Caco-2 (cell line): ENCODE measurements around the gene CEP85L. TPM values are rescaled to one million over a fixed set of nuclear protein-coding genes. Genes with fewer than 3 reads are reported as not detected.

Source experiments
- BruUV-seq: library from RNA; stranded (reverse); fragments of 400-500 nt; replicated peaks from 2 replicates; lab custom pipeline; 2021; lab: Mats Ljungman, UMichigan
- CTCF ChIA-PET: fragments of 300-600 bp; sonication (Branson Sonifier 250); formaldehyde crosslinking; loops from one replicate; lab custom pipeline; 2022; ENCODE audit warnings: antibody characterized with exemption; lab: Charles Lee
- POLR2A ChIA-PET: fragments of 300-600 bp; sonication (Branson Sonifier 250); formaldehyde crosslinking; loops from one replicate; lab custom pipeline; 2022; ENCODE audit warnings: antibody characterized with exemption; lab: Charles Lee
- DNase-seq, 2 experiments: peaks; one replicate each; pipeline versions ENCODE4 v3.0.0 to v3.0.0-alpha.2; 2020 to 2022
- H3K27me3 ChIP-seq: replicated peaks from 2 replicates; pipeline ENCODE4 v1.6.0; 2011; ENCODE audit warnings: low read length; ENCODE audit not compliant: control insufficient read depth, insufficient read depth
- H3K36me3 ChIP-seq: 2 replicates; pipeline ENCODE4 v1.5.1; 2011; ENCODE audit warnings: low read length; ENCODE audit not compliant: control insufficient read depth, insufficient read depth
- H3K4me1 ChIP-seq: fragments of 250-450 bp; sonication (Bioruptor Pico); 2 replicates; pipeline ENCODE4 v1.5.1; 2020; ENCODE audit warnings: mild to moderate bottlenecking
- H3K4me3 ChIP-seq: 2 replicates; pipeline ENCODE4 v1.5.1; 2011; ENCODE audit warnings: low read depth, mild to moderate bottlenecking, control low read depth, low read length
- H3K9me3 ChIP-seq: fragments of 250-450 bp; sonication (Bioruptor Pico); 2 replicates; pipeline ENCODE4 v1.5.1; 2020; ENCODE audit warnings: mild to moderate bottlenecking, moderate library complexity
- H3K27ac Mint-ChIP-seq: one replicate; pipeline ENCODE4 v1.8.0; 2022; ENCODE audit warnings: mixed read lengths; ENCODE audit not compliant: unreplicated experiment
- H3K27me3 Mint-ChIP-seq: one replicate; pipeline ENCODE4 v1.8.0; 2022; ENCODE audit warnings: mixed read lengths; ENCODE audit not compliant: insufficient read depth, unreplicated experiment
- H3K36me3 Mint-ChIP-seq: one replicate; pipeline ENCODE4 v1.8.0; 2022; ENCODE audit warnings: mild to moderate bottlenecking, mixed read lengths; ENCODE audit not compliant: insufficient read depth, unreplicated experiment
- H3K4me1 Mint-ChIP-seq: one replicate; pipeline ENCODE4 v1.8.0; 2022; ENCODE audit warnings: low read depth, mixed read lengths; ENCODE audit not compliant: unreplicated experiment
- H3K4me3 Mint-ChIP-seq: one replicate; pipeline ENCODE4 v1.8.0; 2022; ENCODE audit warnings: mild to moderate bottlenecking, moderate library complexity, mixed read lengths; ENCODE audit not compliant: unreplicated experiment
- H3K9me3 Mint-ChIP-seq: one replicate; pipeline ENCODE4 v1.8.0; 2022; ENCODE audit warnings: mixed read lengths; ENCODE audit not compliant: unreplicated experiment
- intact Hi-C: fragments of 100-400 bp; cut with micrococcal nuclease; formaldehyde crosslinking; loops from one replicate; pipeline ENCODE4 v1.10.0; 2022; ENCODE audit not compliant: unreplicated experiment
- total RNA-seq: library from RNA; stranded (reverse); gene quantifications from 2 replicates; pipeline ENCODE4 v1.2.3, GENCODE V29; 2022
- TF ChIP-seq, protein P1 (sequence below), 2 experiments: fragments of 200-600 bp in 1 of 2; IDR thresholded peaks; 1 replicate in 1 of 2; 2 replicates in 1 of 2; pipeline versions ENCODE4 v1.5.1 to v1.8.0; 2011 to 2022; ENCODE audit warnings: antibody characterized with exemption in 1 of 2, control low read depth in 1 of 2, inconsistent platforms in 1 of 2, low read depth in 1 of 2, low read length in 1 of 2, mild to moderate bottlenecking in 1 of 2, moderate library complexity in 1 of 2; ENCODE audit not compliant: insufficient read depth in 1 of 2, severe bottlenecking in 1 of 2, unreplicated experiment in 1 of 2

Gene CEP85L
- total RNA-seq, 1 experiment from 2014 or later = 0.29 TPM

DNA sequence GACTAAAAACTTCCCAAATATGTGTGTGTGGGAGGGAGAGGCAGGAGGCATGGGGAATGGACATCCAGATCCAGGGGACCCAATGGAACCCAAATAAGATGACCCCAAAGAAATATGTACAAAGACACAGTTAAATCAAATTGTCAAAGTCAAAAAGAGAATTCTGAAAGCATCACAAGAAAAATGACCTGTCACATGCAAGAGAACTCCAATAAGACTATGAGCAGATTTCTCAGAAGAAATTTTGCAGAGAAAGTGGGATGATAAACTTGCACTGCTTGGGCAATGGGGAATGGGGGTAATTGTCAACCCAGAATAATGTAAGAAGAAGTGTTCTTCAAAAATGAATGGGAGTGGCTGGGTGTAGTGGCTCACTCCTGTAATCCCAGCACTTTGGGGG, 162.8 kb downstream of the CEP85L start:
- POLR2A ChIA-PET = no interaction called here
- Mint-ChIP-seq H3K4me3 (no peak overlapping the region), H3K27me3 (peaks cover 3% of the 10 kb centered on the region), H3K27ac (no peak overlapping the region), H3K9me3 (peaks cover 9% of the 10 kb centered on the region), H3K36me3 (no peaks in the 10 kb centered on the region), H3K4me1 (no peaks in the 10 kb centered on the region)
- H3K4me1 ChIP-seq = no peaks in the 10 kb centered on the region
- TF ChIP-seq, protein P1, sequence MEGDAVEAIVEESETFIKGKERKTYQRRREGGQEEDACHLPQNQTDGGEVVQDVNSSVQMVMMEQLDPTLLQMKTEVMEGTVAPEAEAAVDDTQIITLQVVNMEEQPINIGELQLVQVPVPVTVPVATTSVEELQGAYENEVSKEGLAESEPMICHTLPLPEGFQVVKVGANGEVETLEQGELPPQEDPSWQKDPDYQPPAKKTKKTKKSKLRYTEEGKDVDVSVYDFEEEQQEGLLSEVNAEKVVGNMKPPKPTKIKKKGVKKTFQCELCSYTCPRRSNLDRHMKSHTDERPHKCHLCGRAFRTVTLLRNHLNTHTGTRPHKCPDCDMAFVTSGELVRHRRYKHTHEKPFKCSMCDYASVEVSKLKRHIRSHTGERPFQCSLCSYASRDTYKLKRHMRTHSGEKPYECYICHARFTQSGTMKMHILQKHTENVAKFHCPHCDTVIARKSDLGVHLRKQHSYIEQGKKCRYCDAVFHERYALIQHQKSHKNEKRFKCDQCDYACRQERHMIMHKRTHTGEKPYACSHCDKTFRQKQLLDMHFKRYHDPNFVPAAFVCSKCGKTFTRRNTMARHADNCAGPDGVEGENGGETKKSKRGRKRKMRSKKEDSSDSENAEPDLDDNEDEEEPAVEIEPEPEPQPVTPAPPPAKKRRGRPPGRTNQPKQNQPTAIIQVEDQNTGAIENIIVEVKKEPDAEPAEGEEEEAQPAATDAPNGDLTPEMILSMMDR (IDR thresholded peaks at IDR 0.05; ENCODE audit: insufficient read depth in 1 of 2, low read depth in 1 of 2, low read length in 1 of 2, severe bottlenecking in 1 of 2, unreplicated experiment in 1 of 2) = no peak
- H3K4me3 ChIP-seq = no peak overlapping the region
- no peak for DNase-seq
- intact Hi-C loops = no loop called here
- peaks cover 6% of the 10 kb centered on the region; the same call in 1 of the 2 replicates for H3K9me3 ChIP-seq
- H3K27me3 ChIP-seq = no peaks in the 10 kb centered on the region
- CTCF ChIA-PET = no interaction called here
- H3K36me3 ChIP-seq = no peaks in the 10 kb centered on the region
- BruUV-seq = no TSS peak

DNA sequence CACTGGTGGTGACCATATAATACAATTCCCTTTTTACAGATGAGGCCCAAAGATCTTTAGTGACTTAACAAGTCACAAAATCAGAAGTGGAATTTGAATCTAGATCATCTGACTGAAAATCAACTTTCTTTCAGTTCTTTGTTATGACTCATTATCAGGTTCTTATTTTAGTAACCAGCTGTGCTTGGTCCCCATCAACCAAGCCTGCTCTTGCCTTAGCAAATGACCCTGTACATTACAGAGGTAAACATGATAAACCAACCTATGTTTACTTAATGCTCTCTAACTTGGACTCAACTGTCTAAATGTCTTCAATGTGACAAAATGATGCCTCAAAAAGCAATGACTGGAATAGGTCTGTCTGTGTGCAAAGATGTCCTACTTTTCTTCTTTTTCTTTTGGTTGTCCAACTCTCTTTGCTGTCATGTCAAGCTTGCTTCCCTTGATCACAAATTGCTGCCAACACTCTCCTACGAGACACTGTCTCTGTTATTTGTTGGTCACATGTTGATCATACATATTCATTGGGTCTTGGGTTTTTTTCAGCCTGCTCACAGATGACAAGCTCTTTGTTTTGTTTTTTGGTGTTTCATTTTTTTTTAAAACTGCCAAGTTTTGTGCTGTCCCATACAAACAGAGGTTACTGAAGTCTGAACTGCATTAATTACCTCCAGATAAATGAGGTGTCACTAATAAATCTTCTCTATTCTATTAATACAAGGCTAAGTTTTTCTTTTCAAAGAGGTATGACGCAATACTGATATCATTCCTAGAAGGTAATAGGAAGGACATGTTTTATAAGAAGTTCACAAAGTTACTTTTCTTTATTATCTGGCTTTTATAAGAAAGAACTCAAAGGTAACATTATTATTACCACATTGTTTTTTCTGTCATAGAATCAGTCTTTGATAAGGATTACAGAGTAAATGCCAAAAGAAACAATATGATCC, 165.5 kb downstream of the CEP85L start:
- Mint-ChIP-seq H3K36me3 (no peaks in the 10 kb centered on the region), H3K9me3 (peaks cover 9% of the 10 kb centered on the region)

DNA sequence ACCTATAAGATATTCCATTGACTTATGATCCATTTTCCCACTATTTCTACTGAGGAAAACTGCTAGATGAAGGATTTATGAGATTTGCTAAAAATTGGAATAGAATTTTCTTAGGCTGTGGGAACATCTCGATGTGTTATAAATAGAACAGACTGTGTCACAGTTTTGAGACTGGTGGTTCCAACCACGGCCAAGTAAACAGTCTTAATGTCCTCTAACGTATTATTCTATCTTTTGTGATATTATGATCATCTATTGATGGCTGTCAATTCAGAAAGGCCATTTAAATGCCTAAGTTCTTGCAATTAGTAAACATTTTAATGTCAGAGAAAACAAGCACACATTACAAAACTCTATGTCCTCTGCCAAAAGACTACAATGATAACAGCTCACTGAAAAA, 174.8 kb downstream of the CEP85L start:
- no peak for DNase-seq
- ChIA-PET CTCF (no interaction called here), POLR2A (no interaction called here)
- no peaks in the 10 kb centered on the region for H3K9me3 ChIP-seq
- TF ChIP-seq, protein P1 (IDR thresholded peaks at IDR 0.05; ENCODE audit: insufficient read depth in 1 of 2, low read depth in 1 of 2, low read length in 1 of 2, severe bottlenecking in 1 of 2, unreplicated experiment in 1 of 2) = no peak
- BruUV-seq = no TSS peak
- no peaks in the 10 kb centered on the region for H3K27me3 ChIP-seq
- no peaks in the 10 kb centered on the region for H3K9me3 Mint-ChIP-seq
- no peak overlapping the region for H3K4me3 ChIP-seq
- no peak overlapping the region for H3K27ac Mint-ChIP-seq
- H3K4me1 ChIP-seq = no peaks in the 10 kb centered on the region
- intact Hi-C loops = no loop called here
- H3K36me3 ChIP-seq = no peaks in the 10 kb centered on the region
- no peaks in the 10 kb centered on the region for H3K27me3 Mint-ChIP-seq
- no peaks in the 10 kb centered on the region for H3K4me1 Mint-ChIP-seq
- no peaks in the 10 kb centered on the region for H3K36me3 Mint-ChIP-seq
- H3K4me3 Mint-ChIP-seq = no peak overlapping the region

More for the DNA sequence above, 165.5 kb downstream of the CEP85L start:
- Mint-ChIP-seq H3K4me1 (no peaks in the 10 kb centered on the region), H3K4me3 (no peak overlapping the region), H3K27ac (no peak overlapping the region), H3K27me3 (no peaks in the 10 kb centered on the region)
- H3K36me3 ChIP-seq = no peaks in the 10 kb centered on the region
- H3K4me1 ChIP-seq = no peaks in the 10 kb centered on the region
- H3K9me3 ChIP-seq = peaks cover 6% of the 10 kb centered on the region; the same call in 1 of the 2 replicates
- no TSS peak for BruUV-seq
- intact Hi-C loops = no loop called here
- no peak for DNase-seq
- POLR2A ChIA-PET = no interaction called here
- CTCF ChIA-PET = no interaction called here
- H3K27me3 ChIP-seq = no peaks in the 10 kb centered on the region
- H3K4me3 ChIP-seq = no peak overlapping the region
- TF ChIP-seq, protein P1 (IDR thresholded peaks at IDR 0.05; ENCODE audit: insufficient read depth in 1 of 2, low read depth in 1 of 2, low read length in 1 of 2, severe bottlenecking in 1 of 2, unreplicated experiment in 1 of 2) = no peak
